Activated naive CD4-positive, alpha-beta T cell treated with anti-CD3 and anti-CD28 coated beads, Interleukin-2, amount 50 U/mL, for 24 hours (primary cell): ENCODE results near the gene ZSCAN18.

ENCODE experiments used
- H3K27ac Mint-ChIP-seq: one replicate; pipeline ENCODE4 v1.8.0; 2021; ENCODE audit warnings: mild to moderate bottlenecking, mixed read lengths
- H3K27me3 Mint-ChIP-seq: one replicate; pipeline ENCODE4 v1.8.0; 2021; ENCODE audit warnings: mixed read lengths
- H3K36me3 Mint-ChIP-seq: one replicate; pipeline ENCODE4 v1.8.0; 2021; ENCODE audit warnings: mixed read lengths
- H3K4me1 Mint-ChIP-seq: one replicate; pipeline ENCODE4 v1.8.0; 2021; ENCODE audit warnings: mixed read lengths
- H3K4me3 Mint-ChIP-seq: one replicate; pipeline ENCODE4 v1.8.0; 2021; ENCODE audit warnings: mild to moderate bottlenecking, mixed read lengths
- H3K9me3 Mint-ChIP-seq: one replicate; pipeline ENCODE4 v1.8.0; 2021; ENCODE audit warnings: mixed read lengths

The ZSCAN18 gene

GRCh38 chr19:58093071-58093470 is 5.0 kb downstream of the ZSCAN18 start:
- Mint-ChIP-seq H3K27me3 (no peaks in the 10 kb centered on the region), H3K9me3 (peaks cover under 1% of the 10 kb centered on the region)

GRCh38 chr19:58091251-58091995 is 6.6 kb downstream of the ZSCAN18 start:
- H3K4me1 Mint-ChIP-seq: peaks cover 4% of the 10 kb centered on the region
- H3K9me3 Mint-ChIP-seq: no peaks in the 10 kb centered on the region
- H3K36me3 Mint-ChIP-seq: peaks cover 14% of the 10 kb centered on the region
- no peak overlapping the region for H3K27ac Mint-ChIP-seq
- H3K4me3 Mint-ChIP-seq: no peak overlapping the region
- no peaks in the 10 kb centered on the region for H3K27me3 Mint-ChIP-seq

More at GRCh38 chr19:58093071-58093470, 5.0 kb downstream of the ZSCAN18 start:
- Mint-ChIP-seq H3K4me3 (no peak overlapping the region), H3K36me3 (peaks cover 17% of the 10 kb centered on the region), H3K27ac (no peak overlapping the region), H3K4me1 (peaks cover 12% of the 10 kb centered on the region)

- no peaks in the 10 kb centered on the region for H3K27me3 Mint-ChIP-seq
- H3K27ac Mint-ChIP-seq: no peak overlapping the region
- H3K9me3 Mint-ChIP-seq: no peaks in the 10 kb centered on the region
- peaks cover 12% of the 10 kb centered on the region for H3K36me3 Mint-ChIP-seq
- peaks cover 4% of the 10 kb centered on the region for H3K4me1 Mint-ChIP-seq
- no peak overlapping the region for H3K4me3 Mint-ChIP-seq
Observed at GRCh38 chr19:58089846-58090245, 8.2 kb downstream of the ZSCAN18 start.

GRCh38 chr19:58088521-58089052 is 9.4 kb downstream of the ZSCAN18 start:
- H3K9me3 Mint-ChIP-seq: no peaks in the 10 kb centered on the region

GRCh38 chr19:58086825-58087710 is 11.0 kb downstream of the ZSCAN18 start:
- Mint-ChIP-seq H3K9me3 (no peaks in the 10 kb centered on the region), H3K36me3 (peaks cover 13% of the 10 kb centered on the region)

More at GRCh38 chr19:58088521-58089052, 9.4 kb downstream of the ZSCAN18 start:
- Mint-ChIP-seq H3K27ac (no peak overlapping the region), H3K4me3 (no peak overlapping the region), H3K4me1 (peaks cover 3% of the 10 kb centered on the region), H3K27me3 (no peaks in the 10 kb centered on the region), H3K36me3 (peaks cover 14% of the 10 kb centered on the region)

GRCh38 chr19:58085348-58085875 is 12.6 kb downstream of the ZSCAN18 start:
- peaks cover 18% of the 10 kb centered on the region for H3K36me3 Mint-ChIP-seq
- peaks cover 6% of the 10 kb centered on the region for H3K9me3 Mint-ChIP-seq
- H3K4me3 Mint-ChIP-seq: no peak overlapping the region
- no peaks in the 10 kb centered on the region for H3K4me1 Mint-ChIP-seq
- no peak overlapping the region for H3K27ac Mint-ChIP-seq
- H3K27me3 Mint-ChIP-seq: no peaks in the 10 kb centered on the region

More at GRCh38 chr19:58086825-58087710, 11.0 kb downstream of the ZSCAN18 start:
- no peak overlapping the region for H3K27ac Mint-ChIP-seq
- no peaks in the 10 kb centered on the region for H3K27me3 Mint-ChIP-seq
- H3K4me3 Mint-ChIP-seq: no peak overlapping the region
- H3K4me1 Mint-ChIP-seq: no peaks in the 10 kb centered on the region

- Mint-ChIP-seq H3K9me3 (peaks cover 6% of the 10 kb centered on the region), H3K36me3 (peaks cover 22% of the 10 kb centered on the region), H3K27ac (no peak overlapping the region), H3K4me1 (no peaks in the 10 kb centered on the region), H3K4me3 (no peak overlapping the region), H3K27me3 (no peaks in the 10 kb centered on the region)
Observed at GRCh38 chr19:58084596-58085347, 13.3 kb downstream of the ZSCAN18 start.

- Mint-ChIP-seq H3K27me3 (no peaks in the 10 kb centered on the region), H3K4me3 (no peak overlapping the region), H3K36me3 (peaks cover 24% of the 10 kb centered on the region), H3K4me1 (no peaks in the 10 kb centered on the region), H3K9me3 (peaks cover 6% of the 10 kb centered on the region), H3K27ac (no peak overlapping the region)
Observed at GRCh38 chr19:58083021-58083420, 15.0 kb downstream of the ZSCAN18 start.

- no peak overlapping the region for H3K27ac Mint-ChIP-seq
- no peaks in the 10 kb centered on the region for H3K27me3 Mint-ChIP-seq
- H3K4me1 Mint-ChIP-seq: no peaks in the 10 kb centered on the region
- H3K4me3 Mint-ChIP-seq: no peak overlapping the region
- H3K36me3 Mint-ChIP-seq: peaks cover 26% of the 10 kb centered on the region
- peaks cover 6% of the 10 kb centered on the region for H3K9me3 Mint-ChIP-seq
Observed at GRCh38 chr19:58079792-58080191, 18.2 kb downstream of the ZSCAN18 start.

GRCh38 chr19:58067240-58067912 is 30.7 kb downstream of the ZSCAN18 start:
- peaks cover 37% of the 10 kb centered on the region for H3K36me3 Mint-ChIP-seq
- H3K4me3 Mint-ChIP-seq: no peak overlapping the region
- H3K4me1 Mint-ChIP-seq: no peaks in the 10 kb centered on the region
- peaks cover 35% of the 10 kb centered on the region for H3K9me3 Mint-ChIP-seq
- H3K27me3 Mint-ChIP-seq: no peaks in the 10 kb centered on the region
- H3K27ac Mint-ChIP-seq: no peak overlapping the region

- Mint-ChIP-seq H3K4me3 (no peak overlapping the region), H3K27ac (no peak overlapping the region), H3K9me3 (peaks cover 30% of the 10 kb centered on the region), H3K4me1 (peaks cover 3% of the 10 kb centered on the region), H3K36me3 (peaks cover 50% of the 10 kb centered on the region), H3K27me3 (peaks cover 2% of the 10 kb centered on the region)
Observed at GRCh38 chr19:58063712-58064111, 34.3 kb downstream of the ZSCAN18 start.

GRCh38 chr19:58060231-58060630 is 37.8 kb downstream of the ZSCAN18 start:
- peaks cover 12% of the 10 kb centered on the region for H3K27me3 Mint-ChIP-seq
- H3K36me3 Mint-ChIP-seq: peaks cover 38% of the 10 kb centered on the region
- H3K9me3 Mint-ChIP-seq: peaks cover 22% of the 10 kb centered on the region
- peaks cover 6% of the 10 kb centered on the region for H3K4me1 Mint-ChIP-seq
- peak overlapping the region; percentile 67 for H3K4me3 Mint-ChIP-seq
- H3K27ac Mint-ChIP-seq: no peak overlapping the region

GRCh38 chr19:58059671-58060078 is 38.4 kb downstream of the ZSCAN18 start:
- peak overlapping the region; percentile 81 for H3K4me3 Mint-ChIP-seq
- no peak overlapping the region for H3K27ac Mint-ChIP-seq
- peaks cover 19% of the 10 kb centered on the region for H3K9me3 Mint-ChIP-seq
- peaks cover 6% of the 10 kb centered on the region for H3K4me1 Mint-ChIP-seq
- H3K27me3 Mint-ChIP-seq: peaks cover 13% of the 10 kb centered on the region
- peaks cover 37% of the 10 kb centered on the region for H3K36me3 Mint-ChIP-seq

GRCh38 chr19:58059003-58059670 is 38.9 kb downstream of the ZSCAN18 start, which contains the start of gene ZNF135:
Gene ZNF135 (plus strand): TSS chr19:58059282. CDS start chr19:58060003, 721 bp downstream.
- Mint-ChIP-seq H3K27me3 (peaks cover 13% of the 10 kb centered on the region), H3K4me3 (peak within 1 kb of the TSS; percentile 81), H3K4me1 (peaks cover 6% of the 10 kb centered on the region), H3K27ac (peak within 1 kb of the TSS; percentile 68), H3K36me3 (peaks cover 37% of the 10 kb centered on the region), H3K9me3 (peaks cover 18% of the 10 kb centered on the region)
